Peyer's patch (tissue), 4 donors: ENCODE measurements around the gene FAM25G.
"Not testable (repeated sequence)": the region's sequence is repeated elsewhere in the genome, so short reads cannot be mapped to it uniquely, and the experiment has no call there.

Source experiments
- POLR2A ChIP-seq, 2 donors: fragments of 450-650 bp; IDR thresholded peaks; one replicate each; pipeline ENCODE4 v1.5.1; 2017; ENCODE audit warnings: antibody characterized with exemption in 2 of 2, mild to moderate bottlenecking in 2 of 2, moderate library complexity in 2 of 2
- TF ChIP-seq, protein P1 (sequence below), 6 experiments: fragments of 450-650 bp in 4 of 6; fragments of 200-600 bp in 2 of 6; sonication (generic) in 1 of 6; IDR thresholded peaks; one replicate each; pipeline ENCODE4 v1.5.1; 2017 to 2019; ENCODE audit warnings: antibody characterized with exemption in 6 of 6, mild to moderate bottlenecking in 3 of 6, moderate library complexity in 1 of 6

DNA sequence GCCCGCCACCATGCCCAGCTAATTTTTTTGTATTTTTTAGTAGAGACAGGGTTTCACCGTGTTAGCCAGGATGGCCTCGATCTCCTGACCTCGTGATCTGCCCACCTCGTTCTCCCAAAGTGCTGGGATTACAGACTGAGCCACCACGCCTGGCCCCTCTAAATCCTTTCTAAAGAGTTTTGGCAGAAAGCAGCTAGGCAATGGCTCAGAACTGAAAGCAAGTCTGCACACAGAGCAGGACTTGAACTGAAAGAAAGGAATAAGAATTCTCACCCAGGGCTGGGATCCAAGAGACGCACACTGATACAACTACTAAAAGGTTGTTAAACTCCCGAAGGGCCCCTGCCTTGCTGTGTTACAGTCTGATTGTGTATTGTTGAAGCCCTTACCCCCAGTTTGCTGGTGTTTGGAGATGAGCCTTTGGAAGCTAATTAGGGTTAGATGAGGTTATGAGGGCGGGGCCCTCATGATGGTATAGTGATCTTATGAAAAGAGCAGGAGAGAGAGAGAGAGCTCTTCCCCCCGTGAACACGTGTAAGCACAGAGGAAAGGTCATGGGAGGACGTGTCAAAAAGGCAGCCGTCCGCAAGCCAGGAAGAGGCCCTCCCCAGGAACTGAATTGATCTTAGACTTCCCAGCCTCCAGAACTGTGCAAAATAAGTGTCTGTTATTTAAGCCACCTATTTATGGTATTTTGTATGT is 26.1 kb downstream of the FAM25G start:
- TF ChIP-seq, protein P1, sequence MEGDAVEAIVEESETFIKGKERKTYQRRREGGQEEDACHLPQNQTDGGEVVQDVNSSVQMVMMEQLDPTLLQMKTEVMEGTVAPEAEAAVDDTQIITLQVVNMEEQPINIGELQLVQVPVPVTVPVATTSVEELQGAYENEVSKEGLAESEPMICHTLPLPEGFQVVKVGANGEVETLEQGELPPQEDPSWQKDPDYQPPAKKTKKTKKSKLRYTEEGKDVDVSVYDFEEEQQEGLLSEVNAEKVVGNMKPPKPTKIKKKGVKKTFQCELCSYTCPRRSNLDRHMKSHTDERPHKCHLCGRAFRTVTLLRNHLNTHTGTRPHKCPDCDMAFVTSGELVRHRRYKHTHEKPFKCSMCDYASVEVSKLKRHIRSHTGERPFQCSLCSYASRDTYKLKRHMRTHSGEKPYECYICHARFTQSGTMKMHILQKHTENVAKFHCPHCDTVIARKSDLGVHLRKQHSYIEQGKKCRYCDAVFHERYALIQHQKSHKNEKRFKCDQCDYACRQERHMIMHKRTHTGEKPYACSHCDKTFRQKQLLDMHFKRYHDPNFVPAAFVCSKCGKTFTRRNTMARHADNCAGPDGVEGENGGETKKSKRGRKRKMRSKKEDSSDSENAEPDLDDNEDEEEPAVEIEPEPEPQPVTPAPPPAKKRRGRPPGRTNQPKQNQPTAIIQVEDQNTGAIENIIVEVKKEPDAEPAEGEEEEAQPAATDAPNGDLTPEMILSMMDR (IDR thresholded peaks at IDR 0.05): not testable (repeated sequence)
- TF ChIP-seq POLR2A (IDR thresholded peaks at IDR 0.05): not testable (repeated sequence)
